Activated CD4-positive, alpha-beta T cell treated with anti-CD3 and anti-CD28 coated beads, Interleukin-2, Interleukin-6, amounts not matched to agents 100 ng/mL and 50 ng/mL, durations not matched to agents 16 hours and 8 hours (primary cell): ENCODE data around the gene TXNDC12.
"Not testable (repeated sequence)": the region's sequence is repeated elsewhere in the genome, so short reads cannot be mapped to it uniquely, and the experiment has no call there.

Experiments used
- DNase-seq: peaks from one replicate; pipeline ENCODE4 v3.0.0-alpha.2; 2020

TXNDC12 gene

DNA sequence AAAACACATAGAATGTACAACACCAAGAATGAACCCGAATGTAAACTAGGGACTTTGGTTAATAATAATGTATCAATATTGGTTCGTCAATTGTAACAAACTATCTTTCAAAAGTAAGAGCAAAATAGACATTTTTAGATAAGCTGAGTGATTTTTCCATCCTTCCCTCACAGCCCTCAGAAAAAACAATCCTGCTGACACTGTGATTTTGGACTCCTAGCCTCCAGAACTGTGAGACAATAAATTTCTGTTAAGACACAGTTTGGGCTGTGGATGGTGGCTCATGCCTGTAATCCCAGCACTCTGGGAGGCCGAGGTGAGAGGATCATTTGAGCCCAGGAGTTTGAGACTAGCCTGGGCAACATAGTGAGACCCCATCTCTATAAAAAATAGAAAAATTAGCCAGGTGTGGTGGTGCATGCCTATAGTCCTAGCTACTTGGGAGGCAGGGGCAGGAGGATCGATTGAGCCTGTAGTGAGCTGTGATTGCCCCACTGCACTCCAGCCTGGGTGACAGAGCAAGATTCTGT, 9.3 kb downstream of the TXNDC12 start:
- DNase-seq = not testable (repeated sequence)

DNA sequence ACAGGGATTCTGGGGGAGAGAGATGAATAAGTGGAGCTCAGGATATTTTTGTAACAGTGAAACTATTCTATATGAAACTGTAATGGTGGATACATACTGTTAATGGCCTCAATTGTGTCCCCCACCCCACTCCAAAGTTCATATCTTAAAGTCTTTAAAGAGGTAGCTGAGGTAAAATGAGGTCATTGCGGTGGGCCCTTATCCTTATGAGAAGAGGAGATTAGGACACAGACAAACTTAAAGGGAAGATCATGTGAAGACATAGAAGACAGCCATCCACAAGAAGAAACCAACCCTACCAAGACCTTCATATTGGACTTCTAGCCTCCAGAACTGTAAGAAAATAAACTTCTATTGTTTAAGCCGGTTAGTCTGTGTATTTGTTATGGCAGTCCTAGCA, 9.8 kb downstream of the TXNDC12 start:
- no peak for DNase-seq

DNA sequence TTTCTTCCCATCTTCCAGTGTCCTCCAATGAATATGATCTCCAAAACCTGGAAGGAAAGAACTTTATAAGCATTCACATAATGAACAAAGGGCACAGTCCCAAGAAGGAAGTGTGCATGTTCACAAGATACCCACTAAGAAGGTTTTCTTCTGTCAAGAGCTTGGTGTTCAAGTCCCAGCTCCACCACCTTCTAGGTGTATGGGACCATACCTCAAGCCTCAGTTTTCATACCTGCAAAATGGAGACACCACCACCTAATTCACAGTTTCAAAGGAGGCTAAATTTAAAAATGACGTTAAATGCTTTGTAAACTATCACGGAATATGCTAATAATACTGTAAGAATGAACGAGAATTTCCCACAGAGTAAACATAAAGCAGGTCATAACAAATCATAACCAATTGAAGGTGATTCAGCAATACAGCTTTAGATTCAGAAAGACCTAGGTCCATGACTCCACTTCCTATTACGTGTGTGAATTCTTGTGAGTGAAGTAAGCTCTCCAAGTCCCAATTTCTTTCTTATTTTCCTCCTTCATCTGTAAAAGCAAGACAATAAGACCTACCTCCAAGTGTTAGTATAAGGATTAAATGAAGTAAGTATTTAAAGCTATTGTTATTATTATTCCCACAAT, 13.3 kb downstream of the TXNDC12 start:
- no peak for DNase-seq

DNA sequence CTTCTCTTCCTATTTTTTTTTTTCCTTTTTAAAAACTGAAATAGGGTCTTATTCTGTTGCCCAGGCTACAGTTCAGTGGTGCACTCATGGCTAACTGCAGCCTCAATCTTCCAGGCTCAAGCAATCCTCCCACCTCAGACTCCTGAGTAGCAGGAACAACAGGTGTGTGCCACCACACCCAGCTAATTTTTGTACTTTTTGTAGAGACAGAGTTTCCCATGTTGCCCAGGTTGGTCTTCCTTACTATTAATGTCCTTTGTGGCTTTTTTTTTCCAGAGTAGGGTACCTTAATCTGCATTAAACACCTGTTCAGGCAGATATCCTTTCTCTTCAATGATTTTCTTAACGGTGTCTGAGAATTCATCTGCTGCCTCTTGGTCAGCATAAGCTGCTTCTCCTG, 17.1 kb downstream of the TXNDC12 start:
- no peak for DNase-seq

DNA sequence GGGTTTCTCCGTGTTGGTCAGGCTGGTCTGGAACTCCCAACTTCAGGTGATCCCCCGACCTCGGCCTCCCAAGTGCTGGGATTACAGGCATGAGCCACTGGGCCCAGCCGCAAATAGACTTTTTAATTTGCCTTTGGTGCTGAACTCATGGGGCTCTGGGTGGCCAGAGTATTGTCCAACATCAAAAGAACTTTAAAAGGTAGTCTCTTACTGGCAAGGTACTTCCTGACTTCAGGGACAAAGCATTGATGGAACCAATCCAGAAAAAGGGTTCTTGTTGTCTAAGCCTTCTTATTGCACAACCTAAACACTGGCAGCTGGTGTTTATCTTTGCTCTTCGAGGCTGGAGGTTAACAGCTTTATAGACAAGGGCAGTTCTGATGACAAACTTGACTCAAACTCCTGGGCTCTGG, 17.6 kb downstream of the TXNDC12 start:
- DNase-seq = no peak

DNA sequence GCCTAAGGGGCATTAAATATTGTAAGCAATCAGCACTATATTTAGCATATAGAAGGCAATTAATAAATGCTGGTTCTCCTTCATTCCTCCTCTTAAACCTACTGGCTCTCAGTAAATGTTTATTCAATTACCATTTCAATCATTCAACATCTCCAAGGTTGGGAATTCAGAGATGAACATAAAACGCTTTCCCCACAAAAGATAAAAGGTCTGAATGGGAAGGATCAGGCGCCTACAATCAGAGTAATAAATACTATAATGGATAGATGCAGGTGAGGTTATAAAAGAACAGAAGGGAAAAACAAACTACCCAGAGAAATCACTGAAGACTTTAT, 21.0 kb downstream of the TXNDC12 start:
- DNase-seq = no peak

DNA sequence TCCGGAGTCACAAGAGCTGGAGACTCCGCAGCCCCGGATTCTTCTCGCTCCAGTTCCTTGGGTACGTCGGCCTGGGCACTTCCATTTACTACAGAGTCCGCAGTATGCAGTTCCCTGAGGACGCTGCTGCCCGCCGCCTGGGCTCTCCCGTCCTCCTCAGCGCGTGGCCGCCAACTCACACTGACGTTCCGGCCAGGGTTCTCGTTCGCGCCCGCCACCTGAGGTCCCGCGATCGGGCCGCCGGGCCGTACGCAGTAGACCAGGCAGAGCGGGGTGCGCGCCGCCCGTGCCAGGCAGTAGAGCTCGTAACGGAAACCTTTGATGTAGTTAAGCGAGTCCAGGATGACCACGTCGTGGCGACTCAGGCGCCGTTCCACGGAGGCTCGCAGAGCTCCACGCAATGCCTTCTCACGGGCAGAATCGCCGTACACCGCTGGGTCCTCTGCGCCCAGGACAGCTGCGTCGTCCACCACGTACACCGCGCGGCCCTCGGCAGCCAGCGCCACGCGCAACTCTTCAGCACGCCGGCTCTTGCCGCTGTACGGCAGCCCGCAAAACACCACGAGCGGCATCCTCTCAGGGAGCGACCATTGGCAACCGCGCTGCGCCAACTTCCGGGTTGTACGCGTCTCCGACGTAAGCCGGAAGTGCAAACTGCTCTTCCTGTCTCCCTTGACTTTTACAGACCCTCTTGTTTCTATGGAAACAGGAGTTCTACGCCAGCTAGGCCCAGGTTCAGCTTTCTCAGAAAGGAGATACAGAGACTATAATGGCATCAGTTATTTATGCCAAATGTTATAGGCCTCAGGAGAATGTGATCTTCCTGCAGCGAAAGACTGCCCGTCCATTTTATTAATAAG, 21.6 kb downstream of the TXNDC12 start, which contains the start of gene KTI12:
Gene KTI12 (minus strand): TSS at position 621 of the 860 bp plus-strand sequence. CDS start 49 bp downstream, at position 572.
- DNase-seq = peak; percentile 91

DNA sequence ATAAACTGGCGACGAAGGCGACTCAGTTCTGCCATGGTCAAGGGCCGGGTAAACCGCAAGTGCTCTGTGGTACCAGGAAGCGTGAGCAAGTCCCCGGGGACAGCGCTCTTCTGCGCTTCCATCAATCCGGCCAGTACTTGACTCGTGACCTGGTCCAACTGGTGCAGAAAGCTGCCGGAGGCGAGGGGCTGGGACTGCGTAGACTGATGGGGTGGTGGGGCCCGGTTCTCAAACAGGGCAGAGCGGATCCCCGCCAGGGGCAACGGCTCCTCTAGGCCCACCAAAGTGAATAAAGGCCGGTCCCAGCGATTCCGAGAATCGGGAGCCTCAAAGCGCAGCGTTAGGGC, 22.2 kb downstream of the TXNDC12 start:
- DNase-seq = peak; percentile 43

DNA sequence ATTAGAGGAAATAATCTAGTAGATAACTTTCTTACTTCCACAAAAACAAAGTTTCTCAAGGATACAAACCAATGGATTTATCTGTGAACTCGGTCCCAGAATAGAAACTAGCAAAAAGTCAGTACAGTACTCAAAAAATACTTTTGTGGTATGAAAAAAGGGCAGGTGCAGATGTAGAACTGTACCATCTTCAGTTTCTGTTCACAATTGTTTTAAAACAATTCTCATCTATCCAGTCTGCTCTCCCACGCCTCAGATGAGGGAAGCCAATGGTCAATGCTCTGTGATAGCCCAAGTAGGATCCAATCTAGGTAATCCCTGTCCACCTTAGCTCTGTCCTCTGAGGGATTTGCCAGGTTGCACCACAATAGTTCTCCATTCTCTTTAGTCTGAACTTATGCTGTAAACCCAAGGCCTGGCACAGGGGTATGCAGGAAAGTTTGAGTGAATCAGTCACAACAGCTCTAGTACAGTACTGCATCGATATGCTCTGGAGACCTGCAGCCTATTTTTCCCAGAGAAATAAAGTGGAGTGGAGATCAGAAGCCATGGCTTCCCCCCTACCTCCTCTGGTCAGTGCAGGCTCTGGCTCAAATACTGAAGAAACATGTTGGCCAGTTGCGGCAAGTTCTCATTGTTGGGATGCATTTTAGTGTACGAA, 22.7 kb downstream of the TXNDC12 start:
- DNase-seq = no peak

DNA sequence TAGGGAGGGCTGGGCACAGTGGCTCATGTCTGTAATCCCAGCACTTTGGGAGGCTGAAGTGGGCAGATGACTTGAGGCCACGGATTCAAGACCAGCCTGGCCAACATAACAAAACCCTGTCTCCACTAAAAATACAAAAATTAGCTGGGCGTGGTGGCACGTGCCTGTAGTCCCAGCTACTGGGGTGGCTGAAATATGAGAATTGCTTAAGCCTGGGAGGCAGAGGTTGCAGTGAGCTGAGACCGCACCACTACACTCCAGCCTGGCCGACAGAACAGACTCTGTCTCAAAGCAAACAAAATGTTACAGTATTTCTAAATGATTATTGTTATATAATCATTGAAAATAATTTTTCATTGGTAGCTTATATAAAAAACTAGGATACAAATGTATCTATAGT, 26.2 kb downstream of the TXNDC12 start:
- DNase-seq = not testable (repeated sequence)

DNA sequence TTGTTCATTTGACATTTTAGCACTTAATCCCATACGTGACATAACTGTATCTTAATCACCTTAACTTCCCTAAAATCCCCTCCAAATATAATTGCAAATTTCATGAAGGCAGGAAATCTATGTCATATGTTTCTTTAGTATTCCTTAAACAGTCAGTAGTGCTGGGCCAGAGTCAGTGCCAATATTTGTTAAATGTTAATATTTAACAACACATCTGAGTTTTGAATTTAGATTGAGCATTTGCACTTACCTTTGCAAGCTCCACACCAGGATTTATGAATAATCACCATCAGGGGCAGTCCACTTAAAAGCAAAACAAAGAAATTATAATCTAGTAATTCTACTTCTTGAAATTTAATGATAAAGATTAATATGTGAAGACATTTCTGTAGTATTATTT, 26.7 kb downstream of the TXNDC12 start:
- DNase-seq = no peak

DNA sequence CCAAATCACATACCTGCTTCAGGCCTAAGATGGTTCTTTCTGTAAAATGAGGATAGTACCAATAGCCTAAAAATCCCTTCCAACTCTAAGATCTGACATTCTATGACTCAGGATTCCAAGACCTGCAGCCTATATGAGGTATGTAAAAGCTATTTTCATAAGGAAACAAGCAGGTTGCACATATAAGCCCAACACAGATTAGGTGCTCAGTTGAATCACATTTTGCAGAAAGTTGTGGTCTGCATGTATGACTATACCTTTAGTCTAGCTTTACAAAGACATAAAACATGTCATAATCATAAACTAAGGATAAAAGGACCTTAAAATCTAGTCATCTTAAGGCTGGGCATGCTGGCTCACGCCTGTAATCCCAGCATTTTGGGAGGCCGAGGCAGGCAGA, 28.7 kb downstream of the TXNDC12 start:
- DNase-seq = no peak

DNA sequence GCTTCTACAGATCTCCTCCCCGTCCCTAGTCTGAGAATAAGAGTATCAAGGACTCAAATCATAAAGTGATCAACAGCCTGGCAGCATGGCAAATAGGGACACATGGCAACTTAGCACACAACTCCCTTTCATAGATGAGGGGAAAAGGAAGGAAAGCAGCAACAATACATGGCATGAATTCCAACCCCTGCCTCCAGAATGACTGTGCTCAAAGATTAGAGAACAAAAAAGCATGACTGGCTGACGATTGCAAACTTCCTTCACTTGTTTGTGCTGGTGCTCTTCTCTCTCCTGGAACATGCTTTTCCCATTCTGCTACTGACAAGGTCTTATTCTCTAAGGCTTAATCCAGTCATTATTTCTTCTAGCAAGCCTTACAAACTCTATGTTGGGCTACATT, 32.9 kb downstream of the TXNDC12 start:
- no peak for DNase-seq

DNA sequence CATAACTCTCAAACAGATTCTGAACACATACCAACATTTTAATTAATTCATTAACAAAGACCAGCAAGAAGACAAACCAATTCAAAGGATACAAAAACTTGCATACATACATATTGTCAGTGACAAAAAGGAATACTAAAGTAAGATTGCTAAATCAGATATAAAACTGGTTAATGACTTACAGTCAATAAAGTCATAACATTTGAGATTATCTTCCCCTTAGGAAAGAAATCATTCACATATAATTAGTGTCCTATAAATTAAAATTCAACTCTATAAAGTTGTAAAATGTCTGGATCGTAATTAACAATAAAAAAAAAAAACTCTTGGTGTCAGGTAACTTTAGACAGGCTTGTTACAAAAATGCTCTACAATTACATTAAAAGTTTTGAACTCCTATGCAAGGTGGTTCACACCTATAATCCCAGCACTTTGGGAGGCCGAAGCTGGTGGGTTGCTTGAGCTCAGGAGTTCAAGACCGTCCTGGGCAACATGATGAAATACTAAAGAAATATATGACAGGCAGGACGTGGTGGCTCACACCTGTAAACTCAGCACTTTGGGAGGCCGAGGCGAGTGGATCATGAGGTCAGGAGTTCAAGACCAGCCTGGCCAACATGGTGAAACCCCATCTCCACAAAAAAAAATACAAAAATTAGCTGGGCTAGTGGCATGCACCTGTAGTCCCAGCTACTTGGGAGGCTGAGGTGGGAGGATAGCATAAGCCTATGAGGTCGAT, 46.8 kb downstream of the TXNDC12 start:
- DNase-seq = no peak

DNA sequence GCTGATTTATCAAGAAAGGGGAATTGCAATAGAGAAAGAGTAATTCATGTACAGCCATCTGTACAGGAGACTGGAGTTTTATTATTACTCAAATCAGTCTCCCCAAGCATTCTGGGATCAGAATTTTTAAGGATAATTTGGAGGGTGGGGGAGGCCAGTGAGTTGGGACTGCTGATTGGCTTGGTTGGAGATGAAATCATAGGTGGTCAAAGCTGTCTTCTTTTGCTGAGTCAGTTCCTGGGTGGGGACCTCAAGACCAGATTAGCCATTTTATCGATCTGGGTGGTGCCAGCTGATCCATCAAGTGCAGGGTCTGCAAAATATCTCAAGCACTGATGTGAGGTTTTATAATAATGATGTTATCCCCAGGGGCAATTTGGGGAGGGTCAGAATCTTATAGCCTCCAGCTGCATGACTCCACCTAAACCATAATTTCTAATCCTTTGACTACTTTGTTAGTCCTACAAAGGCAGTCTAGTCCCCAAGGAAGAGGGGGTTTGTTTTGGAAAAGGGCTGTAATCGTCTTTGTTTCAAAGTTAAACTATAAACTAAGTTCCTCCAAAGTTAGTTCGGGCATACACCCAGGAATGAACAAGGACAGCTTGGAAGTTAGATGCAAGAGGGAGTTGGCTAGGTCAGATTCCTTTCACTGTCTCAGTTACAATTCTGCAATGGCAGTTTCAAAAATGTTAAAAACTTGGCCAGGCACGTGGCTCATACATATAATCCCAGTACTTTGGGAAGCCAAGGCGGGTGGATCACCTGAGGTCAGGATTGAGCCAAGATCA, 47.6 kb downstream of the TXNDC12 start:
- DNase-seq = no peak

DNA sequence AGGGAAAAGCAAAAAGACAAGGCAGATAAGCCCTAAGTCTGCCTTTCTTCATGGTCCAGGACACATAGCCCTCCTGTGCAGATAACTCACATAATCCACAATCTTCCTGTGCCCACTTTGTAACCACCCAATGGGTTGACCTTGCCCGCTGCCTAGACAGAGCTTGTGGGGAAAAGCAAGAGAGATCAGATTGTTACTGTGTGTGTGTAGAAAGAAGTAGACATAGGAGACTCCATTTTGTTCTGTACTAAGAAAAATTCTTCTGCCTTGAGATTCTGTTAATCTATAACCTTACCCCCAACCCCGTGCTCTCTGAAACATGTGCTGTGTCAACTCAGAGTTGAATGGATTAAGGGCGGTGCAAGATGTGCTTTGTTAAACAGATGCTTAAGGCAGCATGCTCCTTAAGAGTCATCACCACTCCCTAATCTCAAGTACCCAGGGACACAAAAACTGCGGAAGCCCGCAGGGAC, 48.9 kb downstream of the TXNDC12 start:
- not testable (repeated sequence) for DNase-seq

DNA sequence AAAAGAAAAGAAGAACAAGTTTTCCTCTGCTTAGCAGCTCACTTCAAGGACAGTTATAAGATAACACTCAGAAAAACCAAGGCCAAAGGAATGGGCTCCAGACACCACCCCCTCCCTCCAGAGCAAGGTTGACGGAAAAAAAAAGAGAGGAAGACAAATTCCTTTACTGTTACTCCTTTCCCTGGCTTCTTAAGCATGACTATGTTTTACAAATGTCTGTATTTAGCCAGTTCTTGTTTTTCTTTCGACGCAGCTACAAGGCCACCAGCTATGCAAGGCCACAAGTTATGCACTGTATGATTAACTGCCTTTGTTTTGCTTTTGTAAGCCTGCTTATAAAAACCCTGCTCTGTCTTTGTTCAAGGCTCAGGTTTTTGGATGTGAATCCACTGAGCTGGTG, 49.4 kb downstream of the TXNDC12 start:
- not testable (repeated sequence) for DNase-seq

DNA sequence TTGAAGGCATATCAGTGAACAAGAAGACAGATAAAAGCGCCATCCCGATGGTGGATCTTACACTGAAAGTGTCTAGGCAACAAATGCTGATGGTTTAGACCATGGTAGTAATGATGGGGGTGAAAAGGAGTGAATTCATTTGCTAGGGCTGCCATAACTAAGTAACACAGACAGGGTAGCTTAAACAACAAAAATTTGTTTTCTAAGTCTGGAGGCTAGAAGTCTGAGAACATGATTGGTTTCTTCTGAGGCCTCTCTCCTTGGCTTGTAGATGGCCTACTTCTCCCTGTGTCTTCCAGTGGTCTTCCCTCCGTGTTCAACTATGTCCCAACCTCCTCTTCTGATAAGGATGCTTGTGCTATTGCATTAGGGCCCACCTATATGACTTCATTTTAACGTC, 51.1 kb downstream of the TXNDC12 start:
- DNase-seq = no peak

DNA sequence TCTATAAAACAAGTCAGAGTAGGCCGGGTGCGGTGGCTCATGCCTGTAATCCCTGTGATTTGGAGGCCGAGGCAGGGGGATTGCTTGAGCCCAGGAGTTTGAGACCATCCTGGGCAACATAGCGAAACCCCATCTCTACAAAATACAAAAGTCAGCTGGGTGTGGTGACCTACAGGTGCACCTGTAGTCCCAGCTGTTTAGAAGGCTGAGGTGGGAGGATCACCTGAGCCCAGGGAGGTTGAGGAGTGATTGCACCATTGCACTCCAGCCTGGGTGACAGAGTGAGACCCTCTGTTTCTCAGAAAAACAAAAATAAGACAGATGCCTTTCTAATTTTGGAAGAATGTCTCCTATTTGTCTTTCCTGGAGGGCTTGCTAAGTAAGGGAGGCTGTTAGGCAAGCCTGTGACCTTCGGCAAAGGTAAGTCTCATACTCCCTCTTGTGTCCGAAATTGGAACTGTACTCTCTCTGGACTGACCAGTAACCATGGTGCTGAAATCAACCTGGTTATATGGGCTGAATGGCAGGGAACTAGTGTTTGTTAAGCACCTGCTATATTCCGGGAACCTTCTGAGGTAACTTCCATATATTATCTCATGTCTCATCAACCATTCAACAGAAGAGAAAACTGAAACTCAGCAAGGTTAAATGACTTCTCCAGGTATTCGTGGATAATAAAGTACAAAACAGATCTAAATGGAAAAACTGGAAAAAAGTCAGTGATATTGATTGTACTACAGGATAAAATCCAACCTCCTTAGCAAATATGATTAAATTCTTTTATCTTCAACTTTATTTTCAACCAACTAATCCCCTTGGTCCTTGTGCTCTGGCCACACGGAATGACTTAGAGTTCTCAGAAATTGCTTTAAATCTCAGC, 52.7 kb downstream of the TXNDC12 start:
- peak; percentile 88 for DNase-seq

DNA sequence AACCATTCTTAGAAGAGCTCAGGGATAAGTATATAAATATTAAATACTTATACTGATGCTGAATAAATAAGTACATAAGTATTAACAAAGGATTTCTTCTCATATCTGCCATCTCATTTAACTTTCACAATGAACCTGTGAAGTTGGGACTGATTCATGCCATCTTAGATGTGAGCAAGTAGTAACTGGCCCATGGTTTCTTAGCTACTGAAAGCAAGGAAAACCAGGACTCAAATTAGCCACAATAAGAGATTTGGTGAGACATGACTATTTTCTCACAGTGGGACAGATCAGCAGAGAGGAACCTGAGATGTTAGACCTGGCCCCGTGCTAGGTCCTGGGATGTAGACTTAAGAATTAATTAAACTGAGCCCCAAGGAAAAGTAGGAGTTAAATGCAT, 56.3 kb downstream of the TXNDC12 start:
- DNase-seq = no peak

DNA sequence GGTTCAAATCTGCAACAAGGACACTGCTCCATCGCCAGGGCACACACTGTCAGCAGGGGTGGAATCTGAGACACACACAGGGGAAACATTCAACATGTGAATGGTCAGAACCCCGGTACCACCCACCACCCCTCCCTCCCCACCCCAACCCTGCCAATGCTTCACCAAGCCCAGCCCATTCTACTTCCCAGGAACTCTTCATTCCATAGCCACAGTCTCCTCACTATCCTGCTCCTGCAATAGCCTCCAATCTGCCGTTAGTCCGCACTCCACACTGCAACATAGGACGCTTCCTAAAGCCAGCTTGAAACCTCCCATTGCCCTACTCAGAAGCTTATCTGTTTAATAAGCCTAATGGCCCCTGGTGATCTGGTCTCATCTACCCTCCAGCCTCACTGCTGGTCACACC, 57.0 kb downstream of the TXNDC12 start:
- no peak for DNase-seq
